HEK293 (cell line): Measurements from ENCODE around the gene RALGAPA1.

ENCODE experiments used
- CTCF ChIA-PET: fragments of 350-600 bp; formaldehyde crosslinking; extraction: SDS; loops from one replicate; lab custom pipeline; 2021; ENCODE audit warnings: antibody characterized with exemption; lab: Yijun Ruan, JAX
- POLR2A ChIA-PET: fragments of 300-600 bp; formaldehyde crosslinking; extraction: SDS; loops from one replicate; lab custom pipeline; 2020; ENCODE audit warnings: antibody characterized with exemption, inconsistent platforms; lab: Yijun Ruan, JAX
- H3K27ac ChIP-seq: fragments of 200-500 bp; sonication (Bioruptor generic); 2 replicates; pipeline ENCODE4 v1.5.1; 2014; ENCODE audit warnings: low read depth, low read length, control low read depth, inconsistent platforms; ENCODE audit errors: extremely low read depth
- H3K36me3 ChIP-seq, 2 experiments: fragments of 200-500 bp in 1 of 2; sonication (Bioruptor generic) in 1 of 2; 1 replicate in 1 of 2; 2 replicates in 1 of 2; pipeline ENCODE4 v1.5.1; 2014 to 2017; ENCODE audit warnings: inconsistent platforms in 2 of 2, low read length in 2 of 2; ENCODE audit not compliant: control insufficient read depth in 2 of 2, insufficient read depth in 1 of 2
- H3K4me1 ChIP-seq: fragments of 200-500 bp; sonication (Bioruptor generic); 2 replicates; pipeline ENCODE4 v1.5.1; 2014; ENCODE audit warnings: mild to moderate bottlenecking, low read length, inconsistent platforms; ENCODE audit not compliant: control insufficient read depth, insufficient read depth
- H3K4me3 ChIP-seq: 2 replicates; pipeline ENCODE4 v1.5.1; 2011; ENCODE audit warnings: low read depth, mild to moderate bottlenecking, control low read depth, low read length, moderate library complexity
- H3K9me3 ChIP-seq: fragments of 200-500 bp; sonication (Bioruptor generic); 2 replicates; pipeline ENCODE4 v1.5.1; 2014; ENCODE audit warnings: low read depth, low read length, inconsistent platforms; ENCODE audit not compliant: control insufficient read depth, insufficient read depth
- ATF2 ChIP-seq: fragments of 450-650 bp; formaldehyde crosslinking; IDR thresholded peaks from 2 replicates; pipeline ENCODE4 v1.5.1; 2016; ENCODE audit warnings: missing biosample characterization, missing genetic modification characterization, low read depth
- GLIS2 ChIP-seq: fragments of 450-650 bp; formaldehyde crosslinking; IDR thresholded peaks from 2 replicates; pipeline ENCODE4 v1.5.1; 2016; ENCODE audit warnings: missing biosample characterization, missing genetic modification characterization
- HOXA7 ChIP-seq: sonication (generic); formaldehyde crosslinking; IDR thresholded peaks from 2 replicates; pipeline ENCODE4 v1.8.1; 2022; ENCODE audit warnings: missing genetic modification reagents, borderline replicate concordance
- KLF10 ChIP-seq: fragments of 450-650 bp; IDR thresholded peaks from 2 replicates; pipeline ENCODE4 v1.5.1; 2018; ENCODE audit warnings: missing biosample characterization, mild to moderate bottlenecking, missing genetic modification characterization
- KLF8 ChIP-seq: fragments of 450-650 bp; formaldehyde crosslinking; IDR thresholded peaks from 2 replicates; pipeline ENCODE4 v1.5.1; 2016; ENCODE audit warnings: missing biosample characterization, missing genetic modification characterization
- KLF9 ChIP-seq: fragments of 450-650 bp; formaldehyde crosslinking; IDR thresholded peaks from 2 replicates; pipeline ENCODE4 v1.5.1; 2016; ENCODE audit warnings: missing biosample characterization, missing genetic modification characterization, low read depth
- SCRT2 ChIP-seq: fragments of 450-650 bp; formaldehyde crosslinking; IDR thresholded peaks from 2 replicates; pipeline ENCODE4 v1.5.1; 2016; ENCODE audit warnings: missing biosample characterization, missing genetic modification characterization
- SETDB1 ChIP-seq: IDR thresholded peaks from one replicate; pipeline ENCODE4 v1.6.1; 2017; ENCODE audit warnings: mild to moderate bottlenecking, low read length, moderate library complexity, mixed read lengths; ENCODE audit not compliant: insufficient read length
- SP3 ChIP-seq: fragments of 450-650 bp; formaldehyde crosslinking; IDR thresholded peaks from 2 replicates; pipeline ENCODE4 v1.5.1; 2016; ENCODE audit warnings: missing biosample characterization, missing genetic modification characterization
- SP7 ChIP-seq: fragments of 450-650 bp; formaldehyde crosslinking; IDR thresholded peaks from 2 replicates; pipeline ENCODE4 v1.5.1; 2016; ENCODE audit warnings: missing biosample characterization, missing genetic modification characterization
- ZBTB26 ChIP-seq: fragments of 450-650 bp; formaldehyde crosslinking; optimal IDR thresholded peaks from 2 replicates; pipeline ENCODE3; 2016; ENCODE audit warnings: missing biosample characterization, mild to moderate bottlenecking, missing genetic modification characterization
- ZBTB8A ChIP-seq: fragments of 450-650 bp; formaldehyde crosslinking; IDR thresholded peaks from 2 replicates; pipeline ENCODE4 v1.5.1; 2016; ENCODE audit warnings: missing biosample characterization, missing genetic modification characterization
- ZNF155 ChIP-seq: fragments of 450-650 bp; formaldehyde crosslinking; IDR thresholded peaks from 2 replicates; pipeline ENCODE4 v1.5.1; 2016; ENCODE audit warnings: missing biosample characterization, missing genetic modification characterization
- ZNF2 ChIP-seq: fragments of 450-650 bp; formaldehyde crosslinking; IDR thresholded peaks from 2 replicates; pipeline ENCODE4 v1.5.1; 2016; ENCODE audit warnings: missing biosample characterization, missing genetic modification characterization
- ZNF23 ChIP-seq: fragments of 450-650 bp; formaldehyde crosslinking; IDR thresholded peaks from 2 replicates; pipeline ENCODE4 v1.5.1; 2016; ENCODE audit warnings: missing biosample characterization, missing genetic modification characterization, borderline replicate concordance
- ZNF266 ChIP-seq: fragments of 450-650 bp; formaldehyde crosslinking; IDR thresholded peaks from 2 replicates; pipeline ENCODE4 v1.5.1; 2016; ENCODE audit warnings: missing biosample characterization, missing genetic modification characterization, low read depth
- ZNF433 ChIP-seq: fragments of 450-650 bp; formaldehyde crosslinking; IDR thresholded peaks from 2 replicates; pipeline ENCODE4 v1.5.1; 2016; ENCODE audit warnings: missing biosample characterization, missing genetic modification characterization, low read depth
- ZNF473 ChIP-seq: fragments of 450-650 bp; formaldehyde crosslinking; IDR thresholded peaks from 2 replicates; pipeline ENCODE4 v1.5.1; 2017; ENCODE audit warnings: missing biosample characterization, missing genetic modification characterization
- ZNF548 ChIP-seq: fragments of 450-650 bp; formaldehyde crosslinking; IDR thresholded peaks from 2 replicates; pipeline ENCODE4 v1.5.1; 2016; ENCODE audit warnings: missing biosample characterization, missing genetic modification characterization
- ZNF596 ChIP-seq: fragments of 450-650 bp; IDR thresholded peaks from 2 replicates; pipeline ENCODE4 v1.5.0; 2018; ENCODE audit warnings: missing biosample characterization, mild to moderate bottlenecking, missing genetic modification characterization, moderate library complexity
- ZNF600 ChIP-seq: fragments of 450-650 bp; formaldehyde crosslinking; IDR thresholded peaks from 2 replicates; pipeline ENCODE4 v1.5.1; 2016; ENCODE audit warnings: missing biosample characterization, missing genetic modification characterization
- ZNF707 ChIP-seq: fragments of 450-650 bp; formaldehyde crosslinking; IDR thresholded peaks from 2 replicates; pipeline ENCODE4 v1.5.1; 2016; ENCODE audit warnings: missing biosample characterization, missing genetic modification characterization
- ZNF837 ChIP-seq: fragments of 450-650 bp; formaldehyde crosslinking; IDR thresholded peaks from 2 replicates; pipeline ENCODE4 v1.5.1; 2016; ENCODE audit warnings: missing biosample characterization, missing genetic modification characterization
- ZNF843 ChIP-seq: fragments of 450-650 bp; formaldehyde crosslinking; IDR thresholded peaks from 2 replicates; pipeline ENCODE4 v1.5.1; 2016; ENCODE audit warnings: missing biosample characterization, missing genetic modification characterization

The RALGAPA1 gene

GRCh38 chr14:35551081-35551480 lies 258.0 kb downstream of the RALGAPA1 start:
- no peak overlapping the region for H3K4me3 ChIP-seq
- no peaks in the 10 kb centered on the region for H3K36me3 ChIP-seq
- ChIA-PET POLR2A (no interaction called here), CTCF (no interaction called here)
- TF ChIP-seq KLF8 (no peak), ZNF837 (tag by site-specific recombination) (no peak), ZNF843 (no peak), ZNF155 (no peak), ATF2 (tag by site-specific recombination) (no peak)
- no peaks in the 10 kb centered on the region for H3K4me1 ChIP-seq
- no peak overlapping the region for H3K27ac ChIP-seq
- no peaks in the 10 kb centered on the region for H3K9me3 ChIP-seq

GRCh38 chr14:35549551-35549950 lies 259.5 kb downstream of the RALGAPA1 start:
- Histone ChIP-seq H3K4me3 (no peak overlapping the region), H3K27ac (no peak overlapping the region), H3K36me3 (no peaks in the 10 kb centered on the region; a peak in 1 of 3 replicates), H3K9me3 (no peaks in the 10 kb centered on the region), H3K4me1 (no peaks in the 10 kb centered on the region)
- TF ChIP-seq SP3 (tag by site-specific recombination) (no peak), ZNF548 (no peak), KLF10 (tag by site-specific recombination) (no peak), KLF9 (tag by site-specific recombination) (no peak), GLIS2 (tag by site-specific recombination) (no peak), ZNF596 (no peak), HOXA7 (no peak), ZNF266 (tag by site-specific recombination) (no peak), ZBTB8A (no peak)
- ChIA-PET POLR2A (no interaction called here), CTCF (no interaction called here)

- H3K36me3 ChIP-seq, result no peaks in the 10 kb centered on the region; a peak in 1 of 3 replicates
- POLR2A ChIA-PET, result interaction anchor here (1.2 kb wide), 1 partner anchor 18 kb away, joined by 4 read pairs; no protein-coding TSS in a partner anchor
- no peak overlapping the region for H3K27ac ChIP-seq
- no peak for TF ChIP-seq ZBTB26 (tag by site-specific recombination)
- TF ChIP-seq SP7 (tag by site-specific recombination), result no peak
- TF ChIP-seq ZNF600, result no peak
- no peak for TF ChIP-seq ZNF23 (tag by site-specific recombination)
- no peak for TF ChIP-seq SETDB1
- no peak for TF ChIP-seq ZNF2 (tag by site-specific recombination)
- TF ChIP-seq ZNF473 (tag by site-specific recombination), result no peak
- no peak for TF ChIP-seq ZNF707 (tag by site-specific recombination)
- no peak for TF ChIP-seq ZNF433 (tag by site-specific recombination)
- no peak for TF ChIP-seq SCRT2
- TF ChIP-seq KLF10 (tag by site-specific recombination), result no peak
- no peak overlapping the region for H3K4me3 ChIP-seq
- CTCF ChIA-PET, result no interaction called here
- H3K9me3 ChIP-seq, result no peaks in the 10 kb centered on the region
- no peaks in the 10 kb centered on the region for H3K4me1 ChIP-seq
Observed at GRCh38 chr14:35543006-35543405, 266.1 kb downstream of the RALGAPA1 start.
